ENCODE measurements around the gene GFOD1. TPM values are rescaled to one million over a fixed set of nuclear protein-coding genes. Genes with fewer than 3 reads are reported as not detected.
"Not testable (repeated sequence)": the region's sequence is repeated elsewhere in the genome, so short reads cannot be mapped to it uniquely, and the experiment has no call there.

Gene GFOD1
- polyA plus RNA-seq, 10 donors: 2.1 to 7.5 (median 3.5) TPM

DNA sequence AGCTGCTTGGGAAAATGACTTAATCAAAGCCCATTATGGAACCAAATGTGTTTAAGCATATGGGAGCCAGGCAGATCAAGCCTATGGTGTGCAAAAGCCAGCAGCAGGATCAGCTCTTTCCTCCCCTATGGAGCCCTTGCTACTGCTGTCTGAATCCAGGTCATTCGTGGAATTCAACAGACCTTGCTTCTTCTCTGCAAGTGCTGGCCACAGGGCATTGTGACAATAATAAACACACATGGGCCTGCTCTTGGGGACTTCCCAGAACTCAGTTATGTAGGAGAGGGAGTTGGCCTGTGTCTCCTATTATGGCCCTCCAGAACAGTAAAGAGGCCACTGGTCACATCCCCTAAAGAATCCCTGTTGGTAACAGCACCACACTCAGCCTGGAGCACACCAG lies 18.6 kb downstream of the GFOD1 start:
- DNase-seq: no peak

DNA sequence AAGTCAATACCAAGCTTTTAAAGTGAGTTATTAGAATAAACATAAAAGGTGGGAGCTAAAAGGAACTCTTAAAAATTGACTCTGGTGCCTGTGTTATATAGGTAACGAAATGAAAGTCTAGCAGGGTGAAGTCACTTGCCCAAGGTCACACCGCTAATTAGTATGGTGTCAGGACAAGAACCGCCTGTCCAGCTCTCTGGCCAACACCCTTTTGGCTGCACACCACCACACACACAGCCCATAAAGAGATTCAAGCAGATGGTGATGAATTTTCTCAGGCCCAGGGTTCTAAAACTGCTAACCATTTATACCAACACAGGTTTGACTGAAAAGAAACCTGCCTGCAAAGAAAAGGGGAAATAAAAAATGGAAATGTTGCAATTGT lies 20.2 kb downstream of the GFOD1 start:
- no peak for DNase-seq

DNA sequence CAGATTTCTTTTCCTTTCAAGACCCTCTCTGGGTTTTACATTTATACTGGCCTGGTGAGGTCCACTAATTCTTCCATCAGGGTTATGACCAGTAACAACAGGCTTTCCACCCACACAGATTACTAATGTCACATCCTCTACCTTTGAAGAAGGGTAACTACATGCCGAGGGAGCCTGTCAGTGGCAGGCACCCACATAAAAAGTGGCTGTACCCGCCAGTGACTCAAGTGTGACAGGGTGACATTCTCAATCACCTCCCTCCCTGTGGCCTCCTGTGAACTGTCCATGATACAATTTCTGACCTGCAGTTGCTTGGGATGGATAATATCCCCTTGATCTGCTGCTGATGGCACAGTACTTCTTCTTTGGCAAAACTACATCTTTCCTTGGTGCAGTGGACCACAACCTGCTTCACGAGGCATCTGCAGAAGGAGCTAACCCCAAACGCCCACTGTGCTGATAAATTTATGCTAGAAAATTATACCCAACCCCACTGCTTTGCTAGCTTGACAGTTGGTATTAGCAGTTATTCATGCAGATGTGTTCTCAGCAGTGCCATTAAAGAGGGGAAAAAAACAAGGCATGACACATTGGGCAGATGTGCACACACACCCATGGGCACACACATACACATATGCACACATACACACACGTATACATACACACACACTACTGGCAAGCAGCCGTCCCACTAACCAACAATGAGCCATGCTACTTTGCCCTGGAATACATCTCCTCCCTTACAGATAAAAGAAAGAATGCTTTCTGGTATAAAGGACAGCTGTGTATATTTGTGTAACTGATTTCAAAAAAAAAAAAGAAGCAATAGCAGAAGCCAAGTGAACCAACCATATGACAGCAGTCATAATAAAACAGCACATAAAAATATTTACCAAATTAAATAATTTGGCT lies 20.8 kb downstream of the GFOD1 start:
- DNase-seq: no peak

DNA sequence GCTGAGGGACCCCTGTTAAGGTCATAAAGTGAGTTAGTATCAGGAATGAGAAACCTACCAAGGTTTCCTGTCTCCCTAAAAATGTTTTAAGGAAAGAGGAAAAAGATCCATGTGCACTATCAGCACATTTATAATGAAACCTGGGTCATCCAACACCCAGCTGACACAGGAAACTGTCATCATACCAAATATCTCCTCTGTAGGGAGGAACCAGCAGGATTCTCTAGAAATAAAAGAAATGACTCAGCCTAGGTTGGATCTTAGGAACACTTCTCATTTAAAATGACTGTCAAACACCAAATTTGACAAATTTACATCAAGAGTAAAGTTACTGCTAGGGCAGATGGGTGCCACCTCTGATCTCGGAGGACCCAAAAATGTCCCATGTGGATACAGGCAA lies 21.7 kb downstream of the GFOD1 start:
- no peak for DNase-seq

DNA sequence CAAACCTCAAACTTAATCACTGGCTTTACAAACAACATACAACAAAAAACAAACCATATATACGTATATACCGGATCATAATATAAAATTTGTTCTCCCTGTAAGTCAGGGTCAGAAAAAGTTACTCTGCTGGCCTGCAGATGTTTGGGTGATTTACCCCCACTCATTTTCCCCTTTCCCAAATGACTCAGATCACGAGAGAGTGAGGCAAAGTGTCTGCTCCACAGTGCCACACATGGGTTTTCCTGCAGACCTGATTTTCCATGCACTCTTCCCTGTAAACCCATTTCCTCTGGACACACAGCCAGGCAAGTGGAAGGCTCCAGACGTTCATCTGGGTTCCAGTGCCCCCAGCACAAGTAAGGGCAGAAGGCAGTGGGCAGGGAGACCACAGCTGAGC lies 23.5 kb downstream of the GFOD1 start:
- DNase-seq: no peak

DNA sequence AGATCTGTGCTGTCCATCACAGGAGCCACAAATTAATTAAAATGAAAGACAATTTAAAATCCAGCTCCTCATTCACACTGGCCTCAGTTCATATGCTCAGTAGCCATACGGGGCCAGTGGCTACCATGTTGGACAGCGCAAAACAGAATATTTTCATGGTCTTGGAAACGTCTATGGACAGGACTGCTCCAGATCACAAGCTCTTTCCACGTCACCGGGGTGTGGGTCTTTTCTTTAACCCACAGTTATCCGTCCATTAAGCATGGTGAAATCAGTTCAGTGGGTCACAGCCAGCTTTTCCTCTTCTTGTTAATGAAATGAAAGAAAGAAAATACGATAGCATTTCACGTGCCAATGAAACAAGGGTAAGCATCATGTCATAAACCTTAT lies 24.1 kb downstream of the GFOD1 start:
- DNase-seq: no peak

DNA sequence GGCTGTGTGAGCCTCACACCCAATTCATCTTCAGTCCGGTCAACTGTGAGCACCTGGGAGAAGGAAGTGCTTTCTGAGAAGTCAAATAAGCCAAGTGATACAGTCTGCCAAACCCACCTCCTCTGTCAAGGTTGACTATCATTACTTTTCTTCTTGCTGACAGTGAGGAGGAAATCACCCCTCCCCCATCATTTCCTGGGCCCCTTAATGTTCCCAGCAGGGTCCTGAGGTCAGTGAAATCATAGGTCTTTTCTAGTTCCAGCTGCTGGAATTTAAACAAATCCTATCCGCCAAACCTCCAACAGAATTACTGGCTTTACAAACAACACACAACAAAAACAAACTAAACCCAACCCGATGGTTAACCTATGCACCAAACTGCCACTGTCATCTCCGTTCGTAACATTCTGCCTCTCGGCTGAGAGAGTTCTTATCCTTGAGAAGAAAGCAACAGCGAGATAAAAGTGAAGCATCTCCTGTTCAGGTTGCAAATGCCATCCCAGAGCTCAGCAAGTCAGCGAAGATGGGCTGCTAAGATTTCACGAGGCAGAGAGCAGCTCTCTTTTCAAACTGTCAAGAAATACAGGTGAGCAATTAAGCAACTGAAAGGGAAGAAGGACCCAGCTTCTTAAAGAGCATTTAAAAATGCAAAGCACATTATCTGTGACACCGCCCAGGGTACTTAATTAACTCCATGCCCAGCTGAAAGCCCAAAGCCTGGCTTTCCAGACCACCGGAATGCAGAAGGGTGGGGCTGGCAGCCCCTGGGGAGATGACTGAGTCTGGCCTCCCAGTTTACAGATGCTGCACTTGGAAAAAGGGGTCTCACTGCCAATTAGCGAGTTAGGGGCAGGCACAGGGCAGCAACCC lies 24.7 kb downstream of the GFOD1 start:
- no peak for DNase-seq

DNA sequence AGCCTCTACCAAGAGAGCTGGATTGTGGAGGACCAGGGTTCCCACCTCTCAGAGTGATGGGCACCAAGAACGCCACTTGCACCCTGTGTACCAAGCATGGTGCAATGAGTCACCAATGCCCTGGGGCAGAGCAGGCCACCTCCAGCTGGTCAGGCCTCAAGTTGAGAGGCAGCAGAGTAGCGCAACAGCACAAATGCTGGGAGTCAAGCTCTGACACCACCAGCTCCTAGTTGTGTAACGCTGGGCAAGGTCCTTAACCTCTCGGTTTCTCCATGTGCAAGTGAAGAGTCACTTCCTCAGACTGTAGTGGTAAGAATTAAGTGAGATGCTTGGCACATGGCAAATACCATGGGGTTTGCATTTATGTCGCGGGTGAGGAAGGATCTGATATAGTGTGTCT lies 25.6 kb downstream of the GFOD1 start:
- DNase-seq: no peak

DNA sequence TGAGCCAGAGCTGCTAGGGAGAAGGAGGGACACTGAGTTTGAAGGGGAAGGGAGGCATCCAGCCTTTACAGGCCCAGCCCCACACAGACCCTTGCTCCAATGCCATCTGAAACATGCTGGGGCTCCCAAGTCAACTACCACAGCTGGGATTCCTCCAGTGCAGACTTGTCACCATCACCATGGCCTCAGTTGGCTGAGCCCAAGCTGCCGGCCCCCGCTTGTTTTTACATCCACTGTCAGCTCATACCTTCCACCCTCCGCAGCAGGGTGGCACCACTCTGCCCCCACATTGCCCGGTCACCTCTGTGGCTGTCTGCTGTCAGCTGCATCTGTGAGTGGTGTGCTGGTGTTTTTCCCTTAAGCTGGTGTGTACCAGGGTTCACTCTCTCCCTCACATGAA lies 26.1 kb downstream of the GFOD1 start:
- no peak for DNase-seq

DNA sequence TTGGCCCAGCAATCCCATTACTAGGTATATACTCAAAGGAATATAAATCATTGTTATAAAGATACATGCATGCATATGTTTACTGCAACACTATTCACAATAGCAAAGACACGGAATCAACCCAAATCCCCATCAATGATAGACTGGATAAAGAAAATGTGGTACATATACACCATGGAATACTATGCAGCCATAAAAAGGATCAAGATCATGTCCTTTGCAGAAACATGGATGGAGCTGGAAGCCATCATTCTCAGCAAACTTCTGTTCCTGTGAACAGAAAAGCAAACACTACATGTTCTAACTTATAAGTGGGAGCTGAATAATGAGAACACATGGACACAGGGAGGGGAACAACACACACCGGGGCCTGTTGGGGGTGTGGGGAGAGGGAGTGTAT lies 27.1 kb downstream of the GFOD1 start:
- DNase-seq: not testable (repeated sequence)

DNA sequence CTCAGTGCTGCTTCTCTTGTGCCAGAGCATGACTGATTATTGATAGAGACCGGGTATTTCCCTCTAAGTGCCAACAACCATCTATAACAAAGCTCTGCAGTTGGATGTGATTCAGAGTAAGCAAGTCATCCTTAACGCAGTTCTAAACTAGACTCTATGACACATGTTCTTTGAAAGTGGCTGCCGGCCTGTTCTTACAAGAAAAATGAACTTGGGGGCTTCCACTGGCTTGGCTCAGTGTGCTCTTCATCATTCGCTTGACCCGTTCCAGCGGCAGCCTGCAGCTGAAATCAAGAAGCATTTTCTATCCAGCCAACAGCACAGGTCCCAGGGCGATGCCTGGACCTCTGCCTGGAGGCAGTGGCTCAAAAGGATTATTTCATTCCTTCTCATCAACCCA lies 29.8 kb downstream of the GFOD1 start:
- DNase-seq: peak; percentile 38 to 81 (median 60)

DNA sequence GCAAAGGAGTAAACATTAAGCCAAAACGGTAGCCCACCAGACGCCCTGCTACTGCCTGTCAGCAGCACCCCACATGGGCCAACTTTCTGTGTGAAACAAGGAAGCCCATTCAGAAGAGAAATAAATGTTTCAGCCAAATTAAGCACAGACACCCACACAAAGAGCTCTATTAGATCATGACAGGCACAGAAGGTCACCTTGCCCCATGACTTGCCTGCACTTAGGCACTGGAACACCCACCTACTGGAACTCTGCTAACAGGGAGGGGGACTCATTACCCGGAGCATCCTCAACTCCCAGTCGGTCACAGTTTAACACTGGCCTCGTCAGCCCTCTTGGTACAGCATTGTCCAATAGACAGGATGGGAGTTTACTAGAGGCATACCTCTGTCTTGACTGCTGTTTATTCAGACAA lies 31.8 kb downstream of the GFOD1 start:
- no peak for DNase-seq

DNA sequence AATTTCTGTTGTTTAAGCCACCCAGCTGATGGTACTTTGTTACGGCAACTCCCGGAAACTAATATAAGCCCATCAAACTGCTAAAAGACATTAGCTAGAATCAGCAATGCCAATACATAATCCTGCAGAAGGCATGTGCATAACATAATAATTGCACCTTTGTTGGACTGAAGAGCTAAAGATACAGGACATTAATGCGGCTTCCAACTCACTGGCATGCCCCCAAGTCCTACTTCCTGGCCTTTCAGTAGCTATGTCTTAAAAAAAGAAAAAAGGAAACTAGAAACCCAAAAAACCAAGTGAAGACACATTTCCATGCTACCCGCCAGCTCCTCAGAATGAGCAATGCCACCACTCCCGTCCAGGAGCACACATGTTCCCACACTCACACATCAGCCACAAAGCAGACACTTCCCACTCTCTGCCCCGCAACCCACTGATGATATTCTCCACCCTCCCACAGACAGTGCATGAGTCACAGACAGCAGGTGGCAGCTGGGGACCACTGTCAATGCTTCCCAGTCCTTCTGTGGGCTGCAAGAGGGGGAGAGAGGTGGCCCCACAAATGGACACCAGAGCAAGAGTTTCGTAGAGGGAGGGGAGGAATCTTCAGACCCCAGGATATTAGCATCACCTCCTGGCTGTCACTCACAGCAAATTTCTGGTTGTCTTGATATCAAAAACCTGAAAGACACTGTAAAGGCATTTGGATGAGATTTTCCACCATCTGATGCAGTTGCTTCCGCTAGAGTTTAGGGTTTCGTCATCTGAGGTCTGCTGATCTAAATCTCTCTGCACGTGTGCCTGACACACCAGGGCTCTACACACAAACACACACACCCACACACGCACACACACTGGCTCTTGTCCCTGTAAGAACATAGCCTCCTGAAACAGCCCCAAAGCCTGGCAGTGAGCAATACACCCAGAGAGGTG lies 32.8 kb downstream of the GFOD1 start:
- DNase-seq: peak in 2 of 3 donors; percentile 38 to 50

DNA sequence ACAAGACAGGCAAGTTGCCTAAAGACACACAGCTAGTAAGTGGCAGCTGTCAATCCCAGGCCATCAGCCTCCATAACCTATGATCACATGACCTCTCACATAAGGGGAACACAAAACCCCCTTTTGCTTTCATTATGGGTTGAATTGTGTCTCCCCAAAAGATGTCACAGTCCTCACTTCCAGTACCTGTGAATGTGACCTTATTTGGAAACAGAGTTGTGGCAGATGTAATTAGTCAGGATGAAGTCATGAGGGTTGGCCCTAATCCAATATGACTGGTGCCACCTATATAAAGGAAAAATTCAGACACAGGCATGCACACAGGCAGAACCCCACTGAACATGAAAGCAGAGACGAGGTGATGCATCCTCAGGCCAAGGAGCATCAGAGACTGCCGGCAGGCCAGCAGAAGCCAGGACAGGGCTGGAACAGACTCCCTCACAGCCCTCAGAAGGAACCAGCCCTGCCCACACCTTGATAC lies 33.6 kb downstream of the GFOD1 start:
- DNase-seq: no peak

DNA sequence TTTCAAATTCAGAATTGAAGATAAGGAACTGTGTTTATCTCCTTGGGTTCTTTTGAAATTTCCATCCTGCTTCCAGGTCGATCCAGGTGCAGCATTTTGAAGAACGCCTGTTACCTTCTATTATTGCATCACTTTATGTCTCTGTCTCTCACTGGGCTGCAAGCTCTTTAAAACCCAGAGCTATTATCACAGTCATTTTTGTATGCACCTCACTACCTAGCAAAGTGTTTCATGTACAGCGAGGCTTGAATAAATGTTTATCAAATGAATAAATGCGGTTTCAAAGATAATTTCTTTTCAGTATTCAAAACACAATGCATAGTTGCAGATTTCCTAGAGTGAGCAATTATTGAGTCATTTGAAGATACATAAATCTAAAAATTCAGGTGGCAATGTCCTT lies 34.2 kb downstream of the GFOD1 start:
- no peak for DNase-seq

DNA sequence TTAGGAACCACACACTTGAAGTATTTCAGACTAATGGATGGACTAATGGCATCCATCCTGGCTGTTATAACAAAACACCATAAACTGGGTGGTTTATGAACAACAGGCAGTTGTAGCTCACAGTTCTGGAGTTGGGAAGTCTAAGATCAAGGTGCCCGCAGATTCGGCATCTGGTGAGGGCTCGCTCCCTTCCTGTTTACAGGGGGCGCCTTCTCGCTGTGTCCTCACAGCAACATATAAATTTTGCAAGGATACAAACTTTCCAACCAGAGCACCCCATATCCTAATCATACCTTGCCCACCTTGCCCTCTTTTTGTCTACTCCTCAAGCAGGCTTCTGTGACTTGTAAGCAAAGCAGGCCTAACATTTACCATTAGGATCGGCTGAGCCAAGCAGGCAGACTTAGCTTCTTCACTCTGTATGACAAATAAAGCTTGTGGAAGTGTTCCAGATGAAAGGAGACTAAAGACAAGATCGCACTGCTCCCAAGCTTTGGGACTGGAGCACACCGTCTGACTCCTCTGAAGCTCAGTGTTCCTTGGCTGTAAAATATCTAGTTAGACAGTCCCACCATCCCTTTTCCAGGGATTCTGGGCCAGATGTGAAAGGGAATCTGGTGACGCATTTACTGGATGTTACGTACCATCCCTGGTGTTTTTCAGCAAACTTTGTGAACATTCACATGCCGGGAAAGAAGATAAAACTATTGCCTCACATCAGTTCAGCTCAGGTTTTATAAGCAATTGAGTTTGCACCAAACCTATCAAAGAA lies 34.9 kb downstream of the GFOD1 start:
- DNase-seq: no peak

DNA sequence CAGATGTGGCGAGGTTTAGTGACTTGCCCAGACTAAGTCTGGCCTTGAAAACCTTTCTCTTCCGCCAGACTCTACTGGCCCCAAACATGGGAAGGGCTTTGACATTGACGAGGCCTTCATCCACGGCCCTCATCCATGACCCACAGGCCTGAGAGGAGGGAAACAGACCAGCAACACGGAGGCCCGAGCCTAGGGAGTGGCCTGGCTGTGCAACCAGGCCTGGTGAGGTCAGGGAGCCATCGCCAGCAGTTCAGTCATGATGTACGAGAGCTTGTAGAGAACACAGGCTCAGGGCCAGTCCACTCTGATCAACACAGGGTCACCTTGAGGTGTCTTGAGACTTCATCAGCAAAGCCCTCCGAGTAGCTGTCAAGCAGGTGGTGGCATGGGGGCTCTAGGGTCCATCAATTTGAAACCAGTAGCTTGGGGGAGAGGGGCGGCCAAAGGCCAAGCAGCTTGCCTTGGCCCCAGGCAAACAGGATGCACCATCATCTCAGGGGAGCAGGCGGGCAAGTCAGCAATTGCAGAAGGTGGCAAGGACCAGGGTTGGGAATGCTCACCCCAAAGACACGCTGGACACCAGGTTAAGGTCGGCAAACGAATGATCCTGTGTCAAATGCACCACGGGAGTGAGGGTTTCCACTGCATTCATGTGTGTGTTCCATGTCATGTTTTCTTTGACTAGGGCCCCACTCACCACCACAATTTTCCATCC lies 36.1 kb downstream of the GFOD1 start:
- no peak for DNase-seq

DNA sequence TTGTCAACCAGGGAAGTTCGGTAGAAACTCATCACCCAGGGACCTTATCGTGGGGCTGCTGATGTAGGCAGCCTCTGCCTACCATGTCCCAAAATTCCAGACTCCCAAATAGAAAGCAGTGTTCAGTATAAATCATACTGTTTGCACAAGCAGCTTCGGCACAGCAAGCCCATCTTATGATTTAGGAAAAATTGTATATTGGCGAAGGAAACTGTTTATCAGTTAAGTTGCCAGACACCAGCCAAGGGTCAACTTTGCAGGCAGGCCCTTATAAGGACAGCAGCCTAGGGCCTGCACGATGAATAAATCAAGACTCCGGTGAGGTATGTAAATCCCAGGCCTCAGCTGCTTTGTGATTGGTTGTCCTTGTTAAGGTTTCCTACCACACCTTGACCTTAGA lies 36.8 kb downstream of the GFOD1 start:
- DNase-seq: no peak

DNA sequence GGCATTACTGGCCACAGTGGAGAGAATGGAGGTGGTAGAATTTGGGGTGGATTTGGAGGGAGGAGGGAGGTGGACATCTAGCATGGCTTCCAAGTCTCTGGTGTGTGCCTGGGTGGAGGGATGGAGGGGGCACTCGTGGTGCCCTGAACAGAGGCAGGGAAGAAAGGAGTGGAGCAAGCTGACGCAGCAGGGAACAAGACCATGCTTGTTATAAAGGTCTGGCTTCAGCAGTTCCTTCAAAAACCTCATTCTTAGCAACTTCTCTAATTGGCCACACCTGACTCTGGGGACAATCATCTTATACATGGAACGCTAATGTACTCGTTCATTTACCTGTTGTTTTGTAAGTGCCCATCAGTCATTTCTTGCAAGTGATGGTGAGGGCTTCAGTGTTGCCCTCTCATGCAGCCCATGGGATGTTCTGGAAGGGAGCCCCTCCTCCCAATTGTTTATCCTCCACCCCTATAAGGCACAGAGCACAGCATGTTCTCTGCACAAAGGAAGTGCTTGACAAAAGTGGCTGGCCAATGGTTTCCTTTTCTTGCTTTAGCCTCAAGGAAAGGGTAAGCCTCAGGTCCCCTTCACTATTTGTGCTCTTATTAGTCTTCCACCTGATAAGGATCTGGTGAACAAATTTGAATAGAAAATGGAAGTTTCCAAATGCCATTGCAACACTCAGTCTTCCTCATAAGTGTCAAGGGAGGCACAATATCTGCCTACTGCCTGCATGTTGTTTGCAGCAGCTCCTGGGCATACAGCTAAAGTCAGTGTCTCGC lies 39.3 kb downstream of the GFOD1 start:
- DNase-seq: no peak
